ENCODE measurements around the gene CDK14. TPM values are rescaled to one million over a fixed set of nuclear protein-coding genes. Genes with fewer than 3 reads are reported as not detected.

Gene CDK14
- total and polyA plus RNA-seq, 2 of the 8 experiments (the other 6 are each of a cell fraction or from before 2014, with no cell fraction given), result 5.5 to 47.3 TPM

DNA sequence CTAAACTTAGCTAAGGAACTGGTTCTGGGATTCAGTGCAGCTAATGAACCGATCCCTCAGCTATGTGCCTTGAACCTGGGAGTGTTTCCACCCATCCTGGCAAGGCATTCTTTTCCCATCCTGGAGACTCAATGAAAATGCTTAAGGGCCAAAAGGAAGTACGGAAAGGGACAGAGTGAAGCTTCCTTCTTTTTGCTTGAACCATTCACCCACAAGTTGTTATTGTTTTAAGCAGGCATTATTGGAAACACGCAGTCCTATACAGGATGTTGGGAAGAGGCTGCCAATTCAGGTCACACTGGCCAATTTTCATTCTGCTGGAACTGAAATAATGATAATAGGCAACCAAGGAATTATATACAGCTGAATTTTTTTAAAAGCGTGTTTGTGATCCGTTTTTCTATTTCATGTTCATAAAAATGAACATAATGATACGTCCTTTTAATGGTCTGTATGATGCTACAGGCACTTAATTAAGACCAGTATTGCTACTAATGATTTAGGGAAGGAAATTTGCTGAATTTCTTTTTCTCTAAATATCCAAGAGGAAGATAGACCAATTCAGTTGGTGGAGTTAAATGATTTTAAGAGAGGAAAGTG lies 610.3 kb downstream of the CDK14 start:
- H3K36me3 ChIP-seq (ENCODE audit: control insufficient read depth in 2 of 4, insufficient read depth in 4 of 4, low read length in 3 of 4), result no peaks in the 10 kb centered on the region
- H2AFZ ChIP-seq (ENCODE audit: low read length), result no peak overlapping the region
- no peak overlapping the region for H3K4ac ChIP-seq (replicated peaks; ENCODE audit: insufficient read length, low read depth, low read length)
- H3K18ac ChIP-seq (ENCODE audit: extremely low read depth, low read length), result no peak overlapping the region
- DNase-seq (ENCODE audit: low read depth in 1 of 2, low spot score in 2 of 2) (no peak), FAIRE-seq (no peak)
- ChIA-PET POLR2A (ENCODE audit: partially characterized antibody) (no interaction called here), CTCF (ENCODE audit: partially characterized antibody) (interaction anchor here (0.7 to 0.9 kb wide), 3 partner anchors 11 to 56 kb away, joined by 3 to 4 read pairs (median 3); no protein-coding TSS in a partner anchor)
- no peaks in the 10 kb centered on the region; a peak in 1 of 4 replicates for H3K9me3 ChIP-seq (ENCODE audit: insufficient read depth in 2 of 2, low read depth in 1 of 2, low read length in 1 of 2)
- no peaks in the 10 kb centered on the region for H3K27me3 ChIP-seq (replicated peaks in 1 of 4; ENCODE audit: control insufficient read depth in 3 of 4, extremely low read depth in 1 of 4, insufficient read depth in 3 of 4, low read length in 3 of 4)
- WGBS, 2 experiments (ENCODE audit: extremely low coverage in 1 of 2, insufficient coverage in 1 of 2, insufficient read length in 1 of 2, insufficient replicate concordance in 2 of 2, low coverage in 1 of 2, low lambda C conversion rate in 2 of 2, missing lambda C conversion rate in 1 of 2), result 92% methylated on average over 6 of the region's 6 CpGs; no CpG with 5 or more reads in 1 of the 2 experiments
- H3K4me1 ChIP-seq (replicated peaks in 1 of 4; ENCODE audit: control insufficient read depth in 3 of 4, insufficient read depth in 4 of 4, low read length in 3 of 4), result no peaks in the 10 kb centered on the region; a peak in 1 of 7 replicates
- H2BK120ac ChIP-seq (replicated peaks; ENCODE audit: low read depth, low read length), result no peak overlapping the region
- no peaks in the 10 kb centered on the region for H3K79me2 ChIP-seq (ENCODE audit: control insufficient read depth in 1 of 2, insufficient read depth in 2 of 2, low read length in 2 of 2)
- no peak overlapping the region for H4K91ac ChIP-seq (replicated peaks; ENCODE audit: insufficient read length, low read length)
- H3K9ac ChIP-seq (replicated peaks in 1 of 4; ENCODE audit: extremely low read depth in 1 of 4, low read depth in 3 of 4, low read length in 3 of 4), result no peak overlapping the region
- H2AK5ac ChIP-seq (ENCODE audit: low read depth, low read length), result no peak overlapping the region
- no peak overlapping the region for H4K8ac ChIP-seq (ENCODE audit: extremely low read depth, insufficient read depth, low read length)
- H2BK12ac ChIP-seq (ENCODE audit: low read depth, low read length), result no peak overlapping the region
- no peaks in the 10 kb centered on the region for H3K79me1 ChIP-seq (ENCODE audit: low read depth, low read length)
- H3K23ac ChIP-seq (ENCODE audit: insufficient read length), result no peak overlapping the region
- H3K56ac ChIP-seq (replicated peaks; ENCODE audit: insufficient read length, low read depth, low read length), result no peak overlapping the region
- H3K4me2 ChIP-seq (ENCODE audit: insufficient read depth in 1 of 2, low read depth in 2 of 2, low read length in 2 of 2), result no peak overlapping the region
- H3K14ac ChIP-seq (ENCODE audit: insufficient read length), result no peak overlapping the region
- H2BK5ac ChIP-seq (ENCODE audit: low read depth, low read length), result no peak overlapping the region
- no peaks in the 10 kb centered on the region for H4K20me1 ChIP-seq (replicated peaks in 1 of 2; ENCODE audit: control insufficient read depth in 1 of 2, insufficient read depth in 2 of 2, low read length in 2 of 2)
- H2BK15ac ChIP-seq (ENCODE audit: low read length), result no peak overlapping the region
- no peak overlapping the region for H3K4me3 ChIP-seq (ENCODE audit: extremely low read depth in 1 of 4, insufficient read depth in 2 of 4, low read depth in 3 of 4, low read length in 4 of 4)
- H3K27ac ChIP-seq (ENCODE audit: low read depth, low read length), result no peak overlapping the region
- H2BK20ac ChIP-seq (ENCODE audit: low read length), result no peak overlapping the region
- no peak overlapping the region for H4K5ac ChIP-seq (ENCODE audit: insufficient read length, low read depth, low read length)
- no peaks in the 10 kb centered on the region for H3K23me2 ChIP-seq (ENCODE audit: low read depth, low read length)
- TF ChIP-seq SRF (IDR thresholded peaks at IDR 0.05; ENCODE audit: low read depth, low read length), result no peak
- no peak for TF ChIP-seq KDM1A (IDR thresholded peaks at IDR 0.05; ENCODE audit: borderline replicate concordance, low read length)
- TF ChIP-seq SP4 (IDR thresholded peaks at IDR 0.05; ENCODE audit: low read length), result no peak
- TF ChIP-seq CEBPB (IDR thresholded peaks at IDR 0.05; ENCODE audit: low read depth, low read length), result no peak
- no peak for TF ChIP-seq NRF1 (IDR thresholded peaks at IDR 0.05; ENCODE audit: low read depth, low read length)
- no peak for TF ChIP-seq JUN (IDR thresholded peaks at IDR 0.05; ENCODE audit: low read depth, low read length)
